HG02623 (cell line): Measurements from ENCODE around the gene VAT1L.

Experiments
- ATAC-seq: cut with Tn5 transposase; IDR thresholded peaks from one replicate; pipeline ENCODE4 v1.9.1; 2021; ENCODE audit warnings: moderate library complexity; ENCODE audit not compliant: unreplicated experiment

The VAT1L gene

DNA sequence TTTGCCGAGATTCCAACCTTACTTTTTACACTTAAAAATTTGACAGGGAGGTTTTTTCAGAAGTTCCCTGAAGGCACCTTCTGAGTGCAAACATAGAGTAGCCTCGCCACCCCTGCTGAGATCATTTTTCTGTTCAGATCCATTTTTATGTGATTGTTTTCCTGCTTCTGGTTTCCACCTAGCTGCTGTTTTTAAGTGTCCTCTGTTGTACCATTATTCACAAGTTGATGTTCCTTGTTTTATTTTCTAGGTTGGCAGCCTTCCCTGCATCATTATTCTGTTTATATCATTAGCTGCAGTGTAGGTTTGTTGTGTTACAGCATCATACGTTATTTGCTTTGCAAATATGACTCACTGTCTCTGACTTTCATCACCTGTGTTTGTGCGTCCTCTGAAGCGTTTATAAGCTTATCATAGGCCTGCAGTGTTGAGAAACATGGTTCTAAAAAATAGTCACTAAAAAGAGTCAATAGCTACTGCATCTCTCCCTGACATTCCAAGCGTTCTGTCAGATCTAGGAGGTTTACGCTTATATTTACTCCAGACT is 117.1 kb downstream of the VAT1L start:
- no peak for ATAC-seq

DNA sequence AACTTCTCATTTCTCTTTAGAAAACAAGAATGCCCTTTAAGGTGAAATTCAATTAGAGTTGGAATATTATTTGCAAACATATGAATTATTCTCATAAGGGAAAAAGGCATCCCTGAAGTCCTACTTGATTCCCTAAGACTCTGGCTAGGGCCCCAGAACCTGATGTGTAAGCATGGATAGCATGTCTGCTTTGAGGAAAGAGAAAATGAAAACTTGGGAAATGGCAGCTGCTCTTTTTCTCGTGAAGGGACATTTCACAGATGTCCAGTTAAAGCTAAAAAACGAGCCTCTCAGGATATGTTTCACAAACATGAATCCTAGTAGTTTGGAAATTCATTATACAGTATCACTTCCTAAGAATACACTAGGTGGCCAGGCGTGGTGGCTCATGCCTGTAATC is 121.7 kb downstream of the VAT1L start:
- ATAC-seq: no peak

DNA sequence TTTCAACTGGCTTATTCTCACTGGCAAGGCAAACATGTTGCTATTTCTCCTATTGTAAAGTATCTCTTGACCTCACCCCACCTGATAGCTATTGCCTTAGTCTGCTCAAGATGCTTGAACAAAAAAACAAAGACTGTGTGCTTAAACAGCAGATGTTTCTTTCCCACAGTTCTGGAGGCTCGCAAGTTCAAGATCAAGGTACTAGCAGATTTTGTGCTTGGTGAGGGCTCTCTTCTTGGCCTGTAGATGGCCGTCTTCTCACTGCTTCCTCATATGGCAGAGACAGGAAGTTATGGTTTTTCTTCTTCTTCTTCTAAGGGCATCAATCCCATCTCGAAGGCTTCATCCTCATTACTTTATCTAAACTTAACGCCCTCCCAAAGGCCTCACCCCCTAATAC is 124.3 kb downstream of the VAT1L start:
- no peak for ATAC-seq

DNA sequence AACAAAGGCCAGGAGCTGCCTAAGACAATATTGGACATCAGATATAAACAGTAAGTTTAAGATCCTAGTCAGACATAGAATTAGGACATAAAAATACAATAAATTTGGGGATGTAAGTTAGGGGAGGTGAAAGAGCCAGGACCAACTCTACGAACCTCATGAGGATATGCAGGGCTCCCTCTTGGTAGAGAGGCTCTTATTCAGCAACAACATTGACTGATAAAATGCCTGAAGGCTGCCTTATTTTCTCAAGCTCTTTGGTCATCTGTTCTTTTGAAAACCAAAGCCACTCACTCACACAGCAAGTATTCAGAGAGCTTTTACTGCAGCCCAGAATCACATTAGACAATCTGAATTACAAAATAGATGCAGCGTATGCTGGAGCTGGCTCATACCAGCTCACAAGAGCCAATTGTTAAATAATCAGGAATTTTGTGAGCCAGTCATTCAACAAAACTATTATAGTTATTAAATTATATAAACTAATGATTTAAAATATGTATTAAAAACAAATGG is 125.4 kb downstream of the VAT1L start:
- no peak for ATAC-seq

DNA sequence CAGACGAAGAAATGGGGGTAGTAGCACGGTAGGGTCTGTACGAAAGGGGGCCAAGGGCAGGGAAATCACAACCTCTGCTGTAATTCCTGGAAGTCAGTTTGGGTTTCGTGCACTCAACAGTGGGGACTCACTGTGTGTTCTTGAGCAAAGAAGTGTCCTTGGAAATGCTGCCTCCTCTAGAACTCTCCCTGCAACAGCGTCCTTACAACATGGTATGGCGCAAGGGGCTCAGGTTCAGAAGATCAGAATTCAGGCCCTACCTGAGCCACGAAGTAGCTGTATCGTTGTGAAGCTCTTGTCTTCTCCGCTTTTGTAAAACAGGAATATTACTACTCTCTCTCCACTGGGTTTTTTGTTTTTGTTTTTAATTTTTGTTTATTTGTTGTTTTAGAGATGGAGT is 127.7 kb downstream of the VAT1L start:
- no peak for ATAC-seq

DNA sequence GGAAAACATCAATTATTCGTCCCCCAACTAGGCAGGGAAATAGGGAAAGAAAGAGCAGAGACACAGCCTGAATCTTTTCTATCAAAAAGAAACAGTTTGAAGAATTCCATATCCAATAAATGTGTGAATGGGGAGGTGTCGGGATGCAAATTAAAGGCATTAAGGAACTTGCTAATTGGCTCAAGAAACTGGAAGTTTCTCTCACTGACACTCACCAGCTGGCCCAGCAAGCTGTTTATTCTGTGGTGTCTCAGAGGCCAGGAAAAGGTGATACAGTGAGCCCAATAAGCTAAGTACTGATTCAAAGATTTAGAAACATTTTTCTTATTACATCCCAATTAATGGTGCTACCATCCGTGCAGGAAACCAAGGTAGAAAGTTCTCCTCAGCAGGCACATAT is 129.6 kb downstream of the VAT1L start:
- no peak for ATAC-seq

DNA sequence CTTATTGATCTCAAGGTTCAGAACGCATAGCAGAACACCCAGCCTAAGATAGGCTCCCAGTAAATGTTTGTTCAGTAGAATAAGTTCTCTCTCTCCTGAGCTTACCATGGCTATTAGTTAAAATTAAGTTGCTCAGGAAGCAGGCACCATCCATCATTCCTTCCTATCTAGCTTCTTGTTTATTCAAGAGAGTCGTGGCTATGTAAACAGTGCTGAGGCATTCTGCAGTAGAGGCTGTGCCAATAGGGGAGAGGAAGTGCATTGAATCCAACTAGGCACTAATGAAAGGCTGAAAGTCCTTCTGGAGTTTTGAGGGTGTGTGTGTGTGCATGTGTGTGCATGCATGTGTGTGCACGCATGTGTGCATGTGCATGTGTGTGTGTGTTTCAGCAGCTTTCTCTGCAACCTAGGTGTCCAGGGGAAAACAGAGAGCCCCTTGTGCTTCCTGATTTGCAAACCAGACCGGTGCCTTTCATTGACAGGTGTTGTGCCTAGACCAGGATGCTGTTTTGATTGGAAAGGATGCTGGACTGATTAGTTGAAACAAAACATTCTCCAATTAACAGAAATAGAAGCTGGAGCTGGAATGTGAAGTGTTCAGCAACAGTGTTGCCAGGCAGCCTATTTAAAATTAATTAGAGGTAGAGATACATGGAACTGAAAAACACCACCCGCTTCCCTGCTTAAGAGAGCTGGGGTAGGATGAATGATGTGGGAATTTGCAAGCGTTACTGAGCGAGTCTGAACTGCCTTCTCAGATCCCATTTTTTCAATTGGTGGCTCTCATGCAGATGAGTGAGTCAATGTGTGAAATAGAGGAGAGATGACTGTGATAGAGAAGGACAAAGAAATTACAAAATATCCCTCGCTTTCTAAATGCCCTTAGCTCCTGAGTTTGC is 130.7 kb downstream of the VAT1L start:
- no peak for ATAC-seq

DNA sequence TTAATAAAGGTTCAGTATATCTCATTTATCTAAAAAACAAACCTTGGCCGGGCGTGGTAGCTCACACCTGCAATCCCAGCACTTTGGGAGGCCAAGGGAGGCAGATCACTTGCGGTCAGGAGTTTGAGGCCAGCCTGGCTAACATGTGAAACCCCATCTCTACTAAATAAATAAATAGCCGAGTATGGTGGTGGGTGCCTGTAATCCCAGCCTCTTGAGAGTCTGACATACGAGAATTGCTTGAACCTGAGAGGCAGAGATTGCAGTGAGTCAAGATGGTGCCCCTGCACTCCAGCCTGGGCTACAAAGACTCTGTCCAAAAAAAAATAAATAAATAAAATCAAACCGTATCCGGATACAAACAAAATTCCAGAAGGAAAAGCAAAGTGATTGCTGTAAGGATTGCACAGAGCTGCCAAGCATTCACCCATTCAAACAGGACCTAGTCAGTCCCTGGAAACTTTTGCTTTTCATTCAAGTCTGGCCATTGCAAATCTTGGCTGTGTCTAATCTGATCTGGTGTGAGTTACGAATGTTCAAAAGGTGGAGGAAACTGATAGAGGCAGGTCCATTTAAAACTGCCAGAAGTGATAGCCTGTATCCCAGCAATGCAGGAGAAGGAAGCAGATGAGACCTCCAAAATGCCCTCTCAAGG is 131.5 kb downstream of the VAT1L start:
- ATAC-seq: no peak

DNA sequence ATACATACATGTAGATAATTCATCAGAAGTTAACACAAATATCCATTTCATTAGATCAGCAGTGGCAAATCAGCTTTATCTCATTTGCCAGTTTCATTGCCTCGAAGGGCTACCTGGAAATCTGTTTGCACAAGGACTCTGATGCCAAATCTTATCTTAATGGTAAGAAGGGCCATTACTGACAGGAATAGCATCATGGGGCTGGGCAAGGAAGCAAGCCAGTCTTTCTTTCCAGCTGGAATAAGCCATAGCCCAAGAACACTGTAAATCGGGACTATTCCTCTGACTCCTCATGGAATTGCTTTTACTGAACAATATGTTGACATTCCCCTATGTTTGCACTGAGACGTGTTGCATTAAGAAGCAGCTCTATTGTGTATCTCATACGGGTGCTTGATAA is 132.6 kb downstream of the VAT1L start:
- no peak for ATAC-seq

DNA sequence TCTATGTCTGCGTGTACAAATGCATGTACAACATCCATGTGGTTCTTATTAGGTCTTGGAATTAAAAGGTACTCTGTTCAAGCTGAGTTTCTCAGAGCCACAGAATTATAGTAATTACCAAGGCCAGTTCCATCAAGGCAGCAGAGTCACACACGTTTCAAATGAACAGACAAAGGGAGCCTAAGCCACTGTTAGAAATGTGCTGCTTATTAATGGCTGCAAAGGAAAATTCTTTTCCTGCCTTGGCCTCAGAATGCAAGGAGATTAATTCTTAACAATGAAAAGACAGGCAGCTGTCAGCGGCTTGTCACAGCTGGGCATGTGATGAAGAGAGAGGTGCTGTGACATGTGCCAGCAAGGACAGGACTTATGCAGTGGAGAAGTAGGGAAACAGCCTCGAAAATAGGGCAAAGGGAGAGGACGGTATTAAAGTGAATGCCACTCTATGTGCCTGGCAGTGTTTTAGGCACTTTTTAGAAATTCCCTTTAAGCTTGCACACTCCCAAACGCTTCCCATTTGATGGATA is 133.9 kb downstream of the VAT1L start:
- ATAC-seq: no peak

DNA sequence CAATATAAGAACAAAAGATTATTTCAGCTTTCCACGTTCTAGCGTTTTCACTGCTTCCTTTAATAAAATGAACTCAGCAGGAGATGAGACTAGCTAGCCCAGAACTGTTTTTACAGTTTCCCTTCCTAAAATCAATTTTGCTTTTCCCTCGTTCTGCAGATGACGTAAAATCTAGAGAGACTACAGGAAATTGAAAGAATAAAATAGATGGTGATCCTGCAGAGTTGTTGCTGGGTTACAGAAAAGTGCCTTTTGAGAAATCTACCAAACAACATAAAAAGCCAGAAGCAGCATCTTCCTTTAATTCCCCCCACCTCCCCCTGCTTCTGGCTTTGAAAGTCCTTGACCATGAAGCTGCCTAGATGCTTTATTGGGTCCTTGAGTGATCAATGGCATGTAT is 137.2 kb downstream of the VAT1L start:
- ATAC-seq: no peak

DNA sequence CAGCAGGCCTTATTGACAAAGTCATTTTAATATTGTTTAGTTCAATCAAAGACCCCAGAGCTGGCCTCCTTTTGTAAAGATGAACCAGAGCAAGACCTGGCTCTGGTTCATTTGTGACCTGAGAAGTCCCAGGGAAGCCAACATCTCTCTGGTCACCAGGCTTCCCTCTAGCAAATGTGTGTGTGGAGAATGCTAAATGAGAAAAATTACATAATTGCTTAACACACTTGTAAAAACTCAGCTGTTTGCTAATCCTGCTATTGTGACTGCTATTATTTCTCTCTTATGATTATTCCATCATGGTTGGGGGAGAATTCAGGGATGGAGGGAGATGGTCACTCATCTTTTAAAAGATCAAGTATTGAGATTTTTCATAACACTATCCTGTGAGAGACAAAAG is 139.7 kb downstream of the VAT1L start:
- no peak for ATAC-seq

DNA sequence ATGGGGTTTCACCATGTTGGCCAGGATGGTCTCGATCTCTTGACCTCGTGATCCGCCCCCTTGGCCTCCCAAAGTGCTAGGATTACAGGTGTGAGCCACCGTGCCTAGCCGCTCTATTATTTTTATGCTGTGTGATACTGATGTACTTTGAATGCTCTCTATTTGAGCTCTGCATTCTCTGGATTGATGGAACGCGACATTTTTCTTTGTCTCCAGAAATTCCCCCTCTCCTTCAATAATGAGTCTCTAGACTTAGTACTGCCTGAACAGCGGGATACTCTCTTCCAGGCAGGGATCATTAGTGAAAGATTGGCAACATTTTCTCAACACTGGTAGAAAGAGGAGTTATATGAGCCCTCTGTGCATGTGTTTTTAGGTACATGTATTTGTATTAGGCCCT is 140.6 kb downstream of the VAT1L start:
- ATAC-seq: no peak

DNA sequence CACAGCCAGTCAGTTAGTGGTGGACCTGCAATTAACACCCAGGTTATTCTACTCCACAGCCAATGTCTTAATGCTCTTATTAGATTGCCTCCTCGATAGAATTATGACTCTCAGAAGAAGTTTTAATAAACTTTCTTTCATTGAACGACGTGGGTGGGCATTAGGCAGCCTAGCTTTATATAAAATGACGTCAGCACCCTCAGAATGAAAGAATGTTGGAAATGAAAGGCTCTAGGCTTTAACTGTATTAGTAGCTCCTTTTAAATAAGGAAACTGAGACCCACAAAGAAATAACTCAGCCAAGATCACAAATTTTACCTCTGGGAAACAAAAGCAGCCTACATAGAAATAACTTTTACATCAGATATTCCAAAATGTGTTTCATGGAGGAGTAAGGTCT is 142.7 kb downstream of the VAT1L start:
- no peak for ATAC-seq

DNA sequence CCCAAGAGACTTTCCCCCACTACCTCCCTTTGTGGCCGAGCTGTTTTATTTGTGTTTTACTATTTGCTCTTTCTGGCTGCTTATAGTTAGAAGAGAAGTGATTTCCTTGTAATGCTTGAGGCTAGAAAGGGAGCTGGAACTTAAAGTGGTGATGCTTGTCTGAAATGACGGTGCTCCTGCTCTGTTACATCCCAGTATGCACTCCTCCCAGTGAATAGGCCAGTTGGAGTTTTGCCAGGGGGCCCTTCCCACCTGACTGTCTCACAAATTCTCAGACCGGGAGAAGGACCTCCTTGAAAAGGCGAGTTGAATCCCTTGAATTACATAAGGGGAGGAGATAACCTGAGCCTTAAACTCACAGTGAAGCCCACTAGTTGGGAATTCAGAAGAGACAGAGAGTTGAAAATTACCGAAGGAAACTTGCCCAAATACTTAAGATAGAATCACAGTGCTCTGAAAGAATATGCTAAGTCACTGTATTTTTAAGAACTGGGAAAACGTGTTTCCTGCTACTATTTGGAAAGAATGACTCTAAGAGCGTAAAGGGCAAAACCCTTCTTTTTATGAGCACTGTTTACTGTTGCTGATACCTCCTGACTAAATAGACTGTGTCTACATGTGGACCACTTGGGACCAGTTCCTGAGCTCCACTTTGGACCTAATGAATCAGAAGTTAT is 149.2 kb downstream of the VAT1L start:
- ATAC-seq: no peak

DNA sequence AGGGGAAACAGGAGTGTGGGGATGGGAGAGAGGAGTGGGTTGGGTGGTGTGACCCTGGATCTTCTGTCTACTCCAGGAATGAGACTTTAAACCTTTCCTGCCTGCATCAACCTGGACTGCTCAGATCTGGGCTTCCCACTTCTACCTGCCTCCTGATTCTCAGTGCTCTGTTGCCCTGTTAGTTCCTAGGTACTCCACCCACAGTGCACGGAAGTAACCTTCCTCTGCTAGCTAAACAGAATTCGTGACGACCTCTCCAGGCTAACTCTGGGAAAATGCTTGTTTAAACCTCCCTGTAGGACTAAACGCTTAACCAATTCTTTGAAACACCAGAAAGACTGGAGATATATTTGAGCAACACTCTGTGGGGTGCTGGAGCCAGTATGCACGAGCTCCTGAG is 150.5 kb downstream of the VAT1L start:
- no peak for ATAC-seq

DNA sequence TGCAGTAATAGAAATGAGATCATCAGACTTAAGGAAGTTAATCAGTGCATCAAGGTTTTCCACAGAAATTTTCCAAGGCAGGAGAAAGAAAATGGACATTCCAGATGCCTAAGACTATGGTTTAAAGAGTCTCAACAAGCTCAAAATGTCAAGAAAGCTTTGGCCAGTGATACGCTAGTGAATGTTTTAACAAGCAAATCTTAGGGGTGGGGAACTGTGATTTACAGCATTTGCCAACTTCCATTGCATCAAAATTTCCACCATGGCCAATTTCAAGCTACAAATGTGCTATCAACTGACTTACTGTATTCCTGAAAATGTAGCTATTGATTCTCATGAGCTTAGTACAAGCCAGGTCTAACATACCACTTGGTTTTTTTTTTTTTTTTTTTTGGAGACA is 151.6 kb downstream of the VAT1L start:
- ATAC-seq: no peak

DNA sequence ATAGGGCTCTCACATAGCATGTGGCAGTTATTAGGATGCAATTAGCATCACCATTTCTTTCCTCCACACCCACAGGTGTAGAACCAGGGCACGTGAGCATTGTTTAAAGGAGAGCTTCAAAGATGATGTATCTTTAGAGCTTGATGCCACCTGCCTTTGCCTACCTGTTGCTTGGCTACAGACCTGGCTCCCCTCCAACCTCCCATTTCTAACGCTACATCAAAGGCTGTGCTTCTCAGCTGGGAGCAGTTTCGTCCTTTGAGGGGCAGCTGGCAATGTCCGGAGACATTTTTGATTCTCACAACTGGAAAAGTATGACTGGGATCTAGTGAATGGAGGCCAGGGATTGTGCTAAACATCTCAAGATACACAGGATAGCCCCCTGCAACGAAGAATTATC is 155.4 kb downstream of the VAT1L start:
- no peak for ATAC-seq

DNA sequence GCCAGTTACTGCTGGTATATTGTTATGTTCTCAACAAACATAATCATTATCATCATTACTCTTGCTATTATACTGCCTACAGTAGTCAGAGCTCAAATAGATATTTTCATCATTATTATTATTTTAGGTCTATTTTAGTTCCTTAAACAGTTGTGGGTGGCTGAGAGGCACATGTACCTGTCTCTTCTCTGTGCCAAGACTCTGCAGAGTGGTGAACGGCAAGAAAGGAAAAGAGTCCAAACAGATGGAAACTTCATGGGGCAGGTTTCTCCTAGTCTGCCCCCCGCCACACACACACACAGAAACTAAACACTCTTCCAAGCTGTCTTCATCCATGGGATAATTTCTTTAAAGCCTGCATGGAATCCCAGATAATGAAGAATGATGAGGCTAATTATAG is 156.3 kb downstream of the VAT1L start:
- ATAC-seq: no peak

DNA sequence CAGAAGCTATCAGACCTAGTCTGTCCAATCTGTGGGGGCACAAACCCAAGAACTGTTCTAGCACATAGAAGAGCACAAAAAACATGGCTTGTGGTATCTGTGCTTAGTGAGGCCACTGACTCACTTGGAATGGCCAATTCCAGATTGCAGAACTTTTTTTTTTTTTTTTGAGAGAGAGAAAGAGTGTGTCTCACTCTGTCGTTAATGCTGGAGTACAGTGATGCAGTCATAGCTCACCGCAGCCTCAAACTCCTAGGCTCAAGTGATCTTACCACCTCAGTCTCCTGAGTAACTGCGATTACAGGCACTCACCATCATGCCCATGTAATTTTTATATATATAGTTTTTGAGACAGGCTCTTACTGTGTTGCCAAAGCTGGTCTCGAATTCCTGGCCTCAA is 156.8 kb downstream of the VAT1L start:
- no peak for ATAC-seq

DNA sequence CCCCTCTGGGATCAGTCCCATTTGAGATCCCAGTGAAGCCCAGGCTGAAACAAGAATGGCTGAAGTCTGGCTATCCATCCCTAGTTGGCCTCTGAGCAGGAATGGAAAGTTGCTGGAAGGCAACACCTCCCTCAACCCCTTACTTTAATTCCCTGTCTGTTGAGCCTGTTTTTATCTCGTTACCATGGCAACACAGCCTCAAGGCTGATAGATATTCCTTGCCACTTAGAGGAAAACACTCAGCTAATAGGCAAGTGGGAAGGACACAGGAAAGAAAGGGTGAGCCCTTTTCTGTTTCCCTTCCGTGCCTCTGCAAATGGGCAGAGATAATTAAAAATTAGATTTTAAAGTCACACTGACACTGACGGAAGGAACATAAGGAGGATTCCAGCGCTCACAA is 158.5 kb downstream of the VAT1L start:
- no peak for ATAC-seq
